Panc1 (cell line): Measurements from ENCODE around the gene HNF4A. TPM values are rescaled to one million over a fixed set of nuclear protein-coding genes. Genes with fewer than 3 reads are reported as not detected.

Source experiments
- ATAC-seq: fragments of 200-7000 bp; cut with Tn5 transposase; 2 replicates; pipeline ENCODE4 v1.9.1; 2020; ENCODE audit warnings: mild to moderate bottlenecking, moderate library complexity
- BruUV-seq: library from RNA; stranded (reverse); fragments of 400-500 nt; replicated peaks from 2 replicates; lab custom pipeline; 2021; lab: Mats Ljungman, UMichigan
- CTCF ChIA-PET: fragments of 300-600 bp; sonication (Branson Sonifier 250); formaldehyde crosslinking; loops from one replicate; lab custom pipeline; 2022; ENCODE audit warnings: antibody characterized with exemption; lab: Charles Lee
- POLR2A ChIA-PET: fragments of 300-600 bp; sonication (Branson Sonifier 250); formaldehyde crosslinking; loops from one replicate; lab custom pipeline; 2022; ENCODE audit warnings: antibody characterized with exemption; lab: Charles Lee
- DNase-seq: peaks from one replicate; pipeline ENCODE4 v3.0.0-alpha.2; 2010; ENCODE audit warnings: low read depth, low spot score
- H3K27ac ChIP-seq: 2 replicates; pipeline ENCODE4 v1.5.1; 2011; ENCODE audit warnings: mild to moderate bottlenecking, low read length, inconsistent platforms
- H3K27me3 ChIP-seq: fragments of 200-500 bp; sonication (Bioruptor generic); 2 replicates; pipeline ENCODE4 v1.6.0; 2014; ENCODE audit warnings: low read length, inconsistent platforms; ENCODE audit not compliant: control insufficient read depth, insufficient read depth
- H3K36me3 ChIP-seq: fragments of 200-500 bp; sonication (Bioruptor generic); 2 replicates; pipeline ENCODE4 v1.5.1; 2014; ENCODE audit warnings: inconsistent platforms, mild to moderate bottlenecking, low read length, moderate library complexity; ENCODE audit not compliant: control insufficient read depth, insufficient read depth
- H3K4me1 ChIP-seq: 2 replicates; pipeline ENCODE4 v1.5.1; 2011; ENCODE audit warnings: inconsistent platforms, mild to moderate bottlenecking, low read length, moderate library complexity; ENCODE audit not compliant: control insufficient read depth, insufficient read depth
- H3K4me3 ChIP-seq, 2 experiments: 2 replicates each; pipeline ENCODE4 v1.5.1; 2011 to 2012; ENCODE audit warnings: low read depth in 2 of 2, low read length in 2 of 2, mild to moderate bottlenecking in 2 of 2, inconsistent platforms in 1 of 2, moderate library complexity in 1 of 2
- H3K9me3 ChIP-seq: fragments of 200-500 bp; sonication (Bioruptor generic); 2 replicates; pipeline ENCODE4 v1.5.1; 2014; ENCODE audit warnings: low read depth, mild to moderate bottlenecking, inconsistent platforms, low read length, moderate library complexity; ENCODE audit not compliant: control insufficient read depth, insufficient read depth
- POLR2AphosphoS5 ChIP-seq: IDR thresholded peaks from 2 replicates; pipeline ENCODE4 v1.6.1; 2012; ENCODE audit warnings: mild to moderate bottlenecking, low read depth, low read length, moderate library complexity
- SIN3A ChIP-seq: IDR thresholded peaks from 2 replicates; pipeline ENCODE4 v1.6.1; 2012; ENCODE audit warnings: low read depth, mild to moderate bottlenecking, low read length, moderate library complexity, borderline replicate concordance; ENCODE audit not compliant: insufficient read depth
- TCF7L2 ChIP-seq: IDR thresholded peaks from 2 replicates; pipeline ENCODE4 v1.6.1; 2011; ENCODE audit warnings: mild to moderate bottlenecking, low read depth, low read length, inconsistent platforms
- in situ Hi-C: cut with HindIII; loops from 2 replicates; pipeline ENCODE4 v1.10.0; 2016; ENCODE audit warnings: low sequenced_read_pairs, low pct_unique_long_range_greater_than_20kb
- intact Hi-C: fragments of 100-400 bp; cut with micrococcal nuclease; formaldehyde crosslinking; loops from one replicate; pipeline ENCODE4 v1.10.0; 2022; ENCODE audit not compliant: unreplicated experiment
- total RNA-seq: library from RNA; stranded (reverse); gene quantifications from one replicate; pipeline ENCODE4 v1.2.1, GENCODE V29; 2021; ENCODE audit not compliant: unreplicated experiment
- TF ChIP-seq, protein P1 (sequence below), 2 experiments: IDR thresholded peaks; 2 replicates each; pipeline ENCODE4 v1.6.1; 2011 to 2012; ENCODE audit warnings: low read depth in 2 of 2, control low read depth in 1 of 2, low read length in 1 of 2, mild to moderate bottlenecking in 1 of 2, moderate library complexity in 1 of 2; ENCODE audit not compliant: insufficient read depth in 1 of 2
- TF ChIP-seq, protein P2 (sequence below): fragments of 450-650 bp; IDR thresholded peaks from 2 replicates; pipeline ENCODE4 v1.5.1; 2017; ENCODE audit warnings: mild to moderate bottlenecking

Gene HNF4A
- total RNA-seq, 1 experiment from 2014 or later: 0.28 TPM

DNA sequence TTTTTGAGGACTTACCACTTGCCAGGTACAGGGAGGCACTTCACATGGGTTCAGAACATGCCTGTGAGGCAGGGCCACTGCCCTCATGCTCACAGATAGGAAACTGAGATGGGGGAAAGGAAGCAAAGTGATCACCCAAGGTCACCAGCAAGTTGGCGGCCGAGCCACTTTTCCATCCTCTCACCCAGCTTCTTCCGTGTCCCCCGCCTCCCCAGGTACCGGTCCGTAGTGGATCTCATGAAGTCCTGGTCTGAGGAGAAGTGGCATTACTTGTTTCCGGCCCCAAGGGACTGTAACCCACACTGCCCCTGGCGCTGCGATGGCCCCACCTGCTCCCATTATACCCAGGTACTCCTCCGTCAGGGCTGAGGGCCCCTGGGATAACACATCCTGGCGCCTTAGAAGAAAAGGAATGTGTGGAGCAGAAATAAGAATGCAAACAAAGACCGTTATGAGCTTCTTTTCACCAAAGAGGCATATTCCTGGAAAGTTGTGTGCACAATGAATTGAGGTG, 12.3 kb upstream of the HNF4A start:
- intact Hi-C loops: no loop called here
- BruUV-seq: no TSS peak

DNA sequence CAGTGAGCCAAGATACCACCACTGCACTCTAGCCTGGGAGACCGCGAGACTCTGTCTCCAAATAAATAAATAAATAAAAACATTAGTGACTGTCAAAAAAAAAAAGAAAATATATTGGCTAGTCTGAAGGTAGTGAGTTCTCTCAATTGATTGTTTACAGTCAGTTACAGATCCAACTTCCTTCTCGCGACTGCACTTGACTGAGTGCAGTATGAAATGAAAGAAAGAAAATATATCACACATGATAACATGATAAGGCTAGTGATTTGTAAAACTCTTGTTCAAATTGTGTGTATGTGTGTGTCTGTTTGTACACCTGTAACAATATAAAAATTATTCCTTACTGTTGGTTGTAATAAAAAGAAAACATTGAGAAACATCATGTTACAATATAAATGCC, 10.8 kb upstream of the HNF4A start:
- H3K27ac ChIP-seq: no peak overlapping the region
- no peaks in the 10 kb centered on the region for H3K36me3 ChIP-seq
- ATAC-seq (no peak), DNase-seq (no peak)
- TF ChIP-seq TCF7L2: no peak
- TF ChIP-seq, protein P1, sequence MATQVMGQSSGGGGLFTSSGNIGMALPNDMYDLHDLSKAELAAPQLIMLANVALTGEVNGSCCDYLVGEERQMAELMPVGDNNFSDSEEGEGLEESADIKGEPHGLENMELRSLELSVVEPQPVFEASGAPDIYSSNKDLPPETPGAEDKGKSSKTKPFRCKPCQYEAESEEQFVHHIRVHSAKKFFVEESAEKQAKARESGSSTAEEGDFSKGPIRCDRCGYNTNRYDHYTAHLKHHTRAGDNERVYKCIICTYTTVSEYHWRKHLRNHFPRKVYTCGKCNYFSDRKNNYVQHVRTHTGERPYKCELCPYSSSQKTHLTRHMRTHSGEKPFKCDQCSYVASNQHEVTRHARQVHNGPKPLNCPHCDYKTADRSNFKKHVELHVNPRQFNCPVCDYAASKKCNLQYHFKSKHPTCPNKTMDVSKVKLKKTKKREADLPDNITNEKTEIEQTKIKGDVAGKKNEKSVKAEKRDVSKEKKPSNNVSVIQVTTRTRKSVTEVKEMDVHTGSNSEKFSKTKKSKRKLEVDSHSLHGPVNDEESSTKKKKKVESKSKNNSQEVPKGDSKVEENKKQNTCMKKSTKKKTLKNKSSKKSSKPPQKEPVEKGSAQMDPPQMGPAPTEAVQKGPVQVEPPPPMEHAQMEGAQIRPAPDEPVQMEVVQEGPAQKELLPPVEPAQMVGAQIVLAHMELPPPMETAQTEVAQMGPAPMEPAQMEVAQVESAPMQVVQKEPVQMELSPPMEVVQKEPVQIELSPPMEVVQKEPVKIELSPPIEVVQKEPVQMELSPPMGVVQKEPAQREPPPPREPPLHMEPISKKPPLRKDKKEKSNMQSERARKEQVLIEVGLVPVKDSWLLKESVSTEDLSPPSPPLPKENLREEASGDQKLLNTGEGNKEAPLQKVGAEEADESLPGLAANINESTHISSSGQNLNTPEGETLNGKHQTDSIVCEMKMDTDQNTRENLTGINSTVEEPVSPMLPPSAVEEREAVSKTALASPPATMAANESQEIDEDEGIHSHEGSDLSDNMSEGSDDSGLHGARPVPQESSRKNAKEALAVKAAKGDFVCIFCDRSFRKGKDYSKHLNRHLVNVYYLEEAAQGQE (IDR thresholded peaks at IDR 0.05; ENCODE audit: insufficient read depth in 1 of 2, low read depth in 2 of 2, low read length in 1 of 2): no peak
- no peak for TF ChIP-seq POLR2AphosphoS5
- TF ChIP-seq, protein P2, sequence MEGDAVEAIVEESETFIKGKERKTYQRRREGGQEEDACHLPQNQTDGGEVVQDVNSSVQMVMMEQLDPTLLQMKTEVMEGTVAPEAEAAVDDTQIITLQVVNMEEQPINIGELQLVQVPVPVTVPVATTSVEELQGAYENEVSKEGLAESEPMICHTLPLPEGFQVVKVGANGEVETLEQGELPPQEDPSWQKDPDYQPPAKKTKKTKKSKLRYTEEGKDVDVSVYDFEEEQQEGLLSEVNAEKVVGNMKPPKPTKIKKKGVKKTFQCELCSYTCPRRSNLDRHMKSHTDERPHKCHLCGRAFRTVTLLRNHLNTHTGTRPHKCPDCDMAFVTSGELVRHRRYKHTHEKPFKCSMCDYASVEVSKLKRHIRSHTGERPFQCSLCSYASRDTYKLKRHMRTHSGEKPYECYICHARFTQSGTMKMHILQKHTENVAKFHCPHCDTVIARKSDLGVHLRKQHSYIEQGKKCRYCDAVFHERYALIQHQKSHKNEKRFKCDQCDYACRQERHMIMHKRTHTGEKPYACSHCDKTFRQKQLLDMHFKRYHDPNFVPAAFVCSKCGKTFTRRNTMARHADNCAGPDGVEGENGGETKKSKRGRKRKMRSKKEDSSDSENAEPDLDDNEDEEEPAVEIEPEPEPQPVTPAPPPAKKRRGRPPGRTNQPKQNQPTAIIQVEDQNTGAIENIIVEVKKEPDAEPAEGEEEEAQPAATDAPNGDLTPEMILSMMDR: no peak
- TF ChIP-seq SIN3A: no peak
- no TSS peak for BruUV-seq
- no peaks in the 10 kb centered on the region for H3K27me3 ChIP-seq
- in situ Hi-C loops: no loop called here
- no peak overlapping the region for H3K4me3 ChIP-seq
- intact Hi-C loops: no loop called here
- CTCF ChIA-PET: no interaction called here
- POLR2A ChIA-PET: no interaction called here
- H3K4me1 ChIP-seq: no peaks in the 10 kb centered on the region
- no peaks in the 10 kb centered on the region for H3K9me3 ChIP-seq

More for the DNA sequence above, 12.3 kb upstream of the HNF4A start:
- no peaks in the 10 kb centered on the region for H3K36me3 ChIP-seq
- TF ChIP-seq, protein P1 (IDR thresholded peaks at IDR 0.05; ENCODE audit: insufficient read depth in 1 of 2, low read depth in 2 of 2, low read length in 1 of 2): no peak
- TF ChIP-seq TCF7L2: no peak
- TF ChIP-seq SIN3A: no peak
- TF ChIP-seq, protein P2: no peak
- TF ChIP-seq POLR2AphosphoS5: no peak
- in situ Hi-C loops: no loop called here
- DNase-seq: no peak
- no peak overlapping the region for H3K4me3 ChIP-seq
- no peak; the same call in 1 of the 2 replicates for ATAC-seq
- ChIA-PET POLR2A (interaction anchor here (0.7 kb wide), 1 partner anchor 409 kb away, joined by 8 read pairs; no protein-coding TSS in a partner anchor), CTCF (no interaction called here)
- no peaks in the 10 kb centered on the region for H3K9me3 ChIP-seq
- no peaks in the 10 kb centered on the region for H3K4me1 ChIP-seq
- H3K27me3 ChIP-seq: no peaks in the 10 kb centered on the region
- H3K27ac ChIP-seq: no peak overlapping the region
